GM23338 (cell line): ENCODE results near the gene RABIF. TPM values are rescaled to one million over a fixed set of nuclear protein-coding genes. Genes with fewer than 3 reads are reported as not detected.

Experiments
- ATAC-seq: fragments of 200-7000 bp; cut with Tn5 transposase; 3 replicates; pipeline ENCODE4 v1.9.1; 2020
- DNase-seq: peaks from one replicate; pipeline ENCODE4 v3.0.0-alpha.2; 2015; ENCODE audit warnings: low spot score
- H2AFZ ChIP-seq: fragments of 200-600 bp; sonication (generic); 2 replicates; pipeline ENCODE4 v1.8.0; 2016; ENCODE audit warnings: antibody characterized with exemption, mild to moderate bottlenecking, moderate library complexity
- H3F3A ChIP-seq: fragments of 200-600 bp; sonication (generic); replicated peaks from 2 replicates; pipeline ENCODE4 v1.8.0; 2017; ENCODE audit warnings: antibody characterized with exemption, mixed run types, low read depth
- H3K27ac ChIP-seq: fragments of 200-600 bp; sonication (generic); 2 replicates; pipeline ENCODE4 v1.6.1; 2016; ENCODE audit warnings: low read depth
- H3K27me3 ChIP-seq: fragments of 200-600 bp; sonication (generic); 2 replicates; pipeline ENCODE4 v1.8.0; 2016; ENCODE audit warnings: mild to moderate bottlenecking, mixed run types, moderate library complexity; ENCODE audit not compliant: insufficient read depth
- H3K36me3 ChIP-seq: fragments of 200-600 bp; sonication (generic); 2 replicates; pipeline ENCODE4 v1.8.0; 2016; ENCODE audit warnings: mild to moderate bottlenecking; ENCODE audit not compliant: insufficient read depth
- H3K4me1 ChIP-seq: fragments of 200-600 bp; sonication (generic); 2 replicates; pipeline ENCODE4 v1.8.0; 2016; ENCODE audit warnings: mild to moderate bottlenecking, moderate library complexity; ENCODE audit not compliant: insufficient read depth
- H3K4me2 ChIP-seq: fragments of 200-600 bp; sonication (generic); 2 replicates; pipeline ENCODE4 v1.7.1; 2017; ENCODE audit warnings: mixed run types
- H3K4me3 ChIP-seq: fragments of 200-600 bp; sonication (generic); 2 replicates; pipeline ENCODE4 v1.6.1; 2016; ENCODE audit warnings: mixed run types
- H3K79me2 ChIP-seq: fragments of 200-600 bp; sonication (generic); replicated peaks from 2 replicates; pipeline ENCODE4 v1.8.0; 2017; ENCODE audit warnings: mild to moderate bottlenecking; ENCODE audit not compliant: insufficient read depth
- H3K9me2 ChIP-seq: fragments of 200-600 bp; sonication (generic); 2 replicates; pipeline ENCODE4 v1.8.0; 2017; ENCODE audit not compliant: insufficient read depth
- H4K20me1 ChIP-seq: fragments of 200-600 bp; sonication (generic); replicated peaks from 2 replicates; pipeline ENCODE4 v1.8.0; 2017; ENCODE audit warnings: mild to moderate bottlenecking; ENCODE audit not compliant: insufficient read depth
- H3K27ac Mint-ChIP-seq: 2 replicates; pipeline ENCODE4 v1.8.0; 2020; ENCODE audit warnings: inconsistent platforms, mild to moderate bottlenecking, moderate library complexity, mixed read lengths
- H3K27me3 Mint-ChIP-seq: 3 replicates; pipeline ENCODE4 v1.8.0; 2022; ENCODE audit warnings: low read depth, mild to moderate bottlenecking, moderate library complexity, mixed read lengths, inconsistent platforms; ENCODE audit not compliant: insufficient read depth, poor library complexity
- H3K36me3 Mint-ChIP-seq: 3 replicates; pipeline ENCODE4 v1.8.0; 2021; ENCODE audit warnings: low read depth, mild to moderate bottlenecking, inconsistent platforms, moderate library complexity, mixed read lengths
- H3K4me1 Mint-ChIP-seq: 3 replicates; pipeline ENCODE4 v1.8.0; 2020; ENCODE audit warnings: mild to moderate bottlenecking, inconsistent platforms, mixed read lengths
- H3K4me3 Mint-ChIP-seq: 3 replicates; pipeline ENCODE4 v1.8.0; 2021; ENCODE audit warnings: moderate library complexity, mild to moderate bottlenecking, inconsistent platforms, mixed read lengths
- H3K9me3 Mint-ChIP-seq: 3 replicates; pipeline ENCODE4 v1.8.0; 2020; ENCODE audit warnings: moderate library complexity, mild to moderate bottlenecking, inconsistent platforms, mixed read lengths
- CREB1 ChIP-seq: fragments of 250-450 bp; sonication (Bioruptor Pico); IDR thresholded peaks from 2 replicates; pipeline ENCODE4 v1.5.0; 2020; ENCODE audit warnings: low read depth, mild to moderate bottlenecking, moderate library complexity
- CTCF ChIP-seq, 2 experiments: fragments of 200-600 bp in 1 of 2; sonication (generic) in 1 of 2; conservative IDR thresholded peaks; 2 replicates each; pipeline versions ENCODE4 v1.5.1 to v1.6.1; 2016 to 2017; ENCODE audit warnings: antibody characterized with exemption in 2 of 2, low read depth in 2 of 2, mild to moderate bottlenecking in 2 of 2, moderate library complexity in 1 of 2
- ETS1 ChIP-seq: IDR thresholded peaks from 2 replicates; pipeline ENCODE4 v1.6.1; 2016; ENCODE audit warnings: antibody characterized with exemption
- EZH2 ChIP-seq: fragments of 200-600 bp; sonication (generic); IDR thresholded peaks from one replicate; pipeline ENCODE4 v1.8.0; 2017; ENCODE audit warnings: antibody characterized with exemption, mild to moderate bottlenecking, low read depth; ENCODE audit not compliant: unreplicated experiment
- EZH2phosphoT487 ChIP-seq: fragments of 200-600 bp; sonication (generic); IDR thresholded peaks from one replicate; pipeline ENCODE4 v1.8.1; 2018; ENCODE audit warnings: antibody characterized with exemption; ENCODE audit not compliant: unreplicated experiment
- JUNB ChIP-seq: IDR thresholded peaks from one replicate; pipeline ENCODE4 v1.6.1; 2016; ENCODE audit warnings: antibody characterized with exemption; ENCODE audit not compliant: unreplicated experiment
- NANOG ChIP-seq: IDR thresholded peaks from 2 replicates; pipeline ENCODE4 v1.6.1; 2016; ENCODE audit warnings: antibody characterized with exemption, borderline replicate concordance
- POLR2AphosphoS5 ChIP-seq: IDR thresholded peaks from 2 replicates; pipeline ENCODE4 v1.6.1; 2016; ENCODE audit warnings: antibody characterized with exemption, low read depth
- REST ChIP-seq: IDR thresholded peaks from one replicate; pipeline ENCODE4 v1.6.1; 2018; ENCODE audit warnings: antibody characterized with exemption; ENCODE audit not compliant: unreplicated experiment
- STAT1 ChIP-seq: IDR thresholded peaks from one replicate; pipeline ENCODE4 v1.6.1; 2016; ENCODE audit warnings: antibody characterized with exemption; ENCODE audit not compliant: unreplicated experiment
- ZNF114 ChIP-seq: fragments of 250-450 bp; sonication (Bioruptor Pico); IDR thresholded peaks from 2 replicates; pipeline ENCODE4 v1.5.0; 2020; ENCODE audit warnings: mild to moderate bottlenecking, moderate library complexity
- ZNF331 ChIP-seq: fragments of 250-450 bp; sonication (Bioruptor Pico); IDR thresholded peaks from 2 replicates; pipeline ENCODE4 v1.5.0; 2020; ENCODE audit warnings: low read depth, mild to moderate bottlenecking, moderate library complexity
- ZNF462 ChIP-seq: fragments of 250-450 bp; sonication (Bioruptor Pico); IDR thresholded peaks from 2 replicates; pipeline ENCODE4 v1.5.0; 2020; ENCODE audit warnings: mild to moderate bottlenecking, moderate library complexity
- polyA plus RNA-seq: library from polyadenylated mRNA; unstranded; fragments of >200 nt; fragmentation: Nextera tagmentation; extraction: Ambion mirVana; gene quantifications from 2 replicates; pipeline ENCODE4 v1.2.1, GENCODE V29; 2016
- total RNA-seq: library from RNA; depleted of rRNA; stranded (reverse); fragments of >200 nt; shearing (Covaris generic); gene quantifications from 2 replicates; pipeline ENCODE4 v1.2.3, GENCODE V29; 2014

Gene RABIF
- total and polyA plus RNA-seq, 2 experiments from 2014 or later, result 4.9 to 7.6 TPM

- Histone ChIP-seq H3F3A (no peaks in the 10 kb centered on the region), H4K20me1 (0 out of 2 replicates have a peak, but pooled peaks cover 3% of the 10 kb centered on the region), H3K4me2 (no peak overlapping the region), H3K36me3 (peaks cover 37% of the 10 kb centered on the region; the same call in 1 of the 2 replicates), H3K9me2 (no peaks in the 10 kb centered on the region), H3K27me3 (no peaks in the 10 kb centered on the region), H3K4me1 (no peaks in the 10 kb centered on the region), H2AFZ (no peak overlapping the region), H3K4me3 (no peak overlapping the region), H3K27ac (no peak overlapping the region), H3K79me2 (peaks cover 9% of the 10 kb centered on the region; the same call in 1 of the 2 replicates)
- Mint-ChIP-seq H3K27me3 (peaks cover 3% of the 10 kb centered on the region), H3K4me3 (no peak overlapping the region), H3K4me1 (no peaks in the 10 kb centered on the region), H3K36me3 (peaks cover 29% of the 10 kb centered on the region; the same call in 2 of the 3 replicates), H3K9me3 (no peaks in the 10 kb centered on the region), H3K27ac (no peak overlapping the region)
- DNase-seq, result no peak
- no peak for TF ChIP-seq POLR2AphosphoS5
- TF ChIP-seq JUNB, result no peak
- TF ChIP-seq NANOG, result no peak
- no peak for TF ChIP-seq EZH2phosphoT487
- TF ChIP-seq CREB1 (CRISPR knock-in tag), result no peak
- TF ChIP-seq ZNF114 (CRISPR knock-in tag), result no peak
- TF ChIP-seq ETS1, result no peak
- TF ChIP-seq ZNF331, result no peak
- TF ChIP-seq ZNF462 (CRISPR knock-in tag), result no peak
- TF ChIP-seq EZH2, result no peak
- no peak for TF ChIP-seq REST
- no peak for TF ChIP-seq STAT1
- no peak for TF ChIP-seq CTCF (conservative IDR thresholded peaks at IDR 0.05; ENCODE audit: low read depth in 2 of 2)
- ATAC-seq, result no peak
Observed at GRCh38 chr1:202919615-202920014, 30.7 kb upstream of the RABIF start.
